HG03108 (cell line): ENCODE results near the gene FAIM2.

ENCODE experiments used
- ATAC-seq: cut with Tn5 transposase; IDR thresholded peaks from one replicate; pipeline ENCODE4 v1.9.1; 2021; ENCODE audit warnings: moderate library complexity; ENCODE audit not compliant: unreplicated experiment

The FAIM2 gene

DNA sequence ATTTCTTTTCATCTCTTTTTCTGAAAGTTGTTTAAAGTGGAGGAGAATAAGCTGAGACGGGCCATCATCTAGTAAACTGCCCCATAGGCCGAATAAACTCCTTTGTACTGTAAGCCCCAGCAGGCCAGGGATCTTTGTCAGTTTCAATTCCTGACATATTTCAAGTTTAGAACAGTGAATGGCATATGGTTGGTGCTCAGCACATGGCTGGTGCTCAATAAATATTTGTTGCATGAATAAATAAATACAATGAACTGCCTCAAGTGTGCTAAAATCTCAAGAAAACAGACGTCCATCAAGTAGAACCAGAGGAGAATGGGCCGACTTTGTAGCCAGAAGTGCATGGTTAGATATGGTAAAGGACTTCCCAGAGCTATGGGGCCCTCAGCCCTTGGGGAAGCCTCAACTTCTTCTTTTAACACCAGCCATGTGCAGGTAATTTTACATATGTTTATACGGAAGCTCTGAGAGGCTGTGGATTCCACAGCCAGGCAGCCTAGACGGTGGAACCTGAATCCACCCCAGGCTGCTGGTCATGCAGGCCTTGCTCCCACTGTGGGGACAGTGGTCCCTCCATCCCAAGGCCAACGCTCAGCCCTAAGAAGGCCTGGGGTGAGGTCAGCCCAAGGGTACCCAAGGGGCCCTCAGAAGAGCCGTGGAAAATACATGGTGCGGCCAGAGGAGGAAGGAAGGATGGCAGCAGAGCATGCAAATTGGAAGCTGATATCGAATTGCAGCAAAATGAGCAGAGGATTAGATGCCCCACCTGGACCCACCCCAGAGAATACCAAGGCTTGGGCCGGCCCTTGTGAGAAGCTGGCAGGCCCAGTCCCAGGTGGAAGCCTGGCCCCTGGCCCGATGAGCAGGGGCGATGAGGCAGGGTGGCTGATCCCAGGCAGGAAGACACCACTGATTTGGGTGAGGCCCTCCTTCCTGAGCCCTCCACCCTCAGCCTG is 38.1 kb upstream of the FAIM2 start:
- no peak for ATAC-seq

DNA sequence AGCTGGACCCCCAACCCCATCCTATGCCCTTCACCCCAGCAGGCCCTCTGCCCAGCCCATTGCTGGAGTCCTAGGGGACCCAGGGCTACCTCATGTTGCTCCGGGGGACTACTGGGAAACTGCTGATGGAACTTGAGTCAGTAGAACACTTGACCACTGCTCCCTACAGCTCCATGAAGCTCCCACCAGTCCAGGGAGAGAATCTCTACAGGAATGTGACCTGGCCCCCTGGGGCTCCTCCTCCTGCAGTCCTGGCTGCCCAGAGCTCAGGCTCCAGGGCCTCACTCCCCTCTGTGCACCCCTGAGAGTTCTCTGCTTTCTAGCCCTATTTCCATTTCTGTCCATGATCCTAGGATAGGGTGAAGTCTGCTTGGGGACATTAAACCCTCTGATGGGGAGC is 36.0 kb upstream of the FAIM2 start:
- ATAC-seq = no peak

DNA sequence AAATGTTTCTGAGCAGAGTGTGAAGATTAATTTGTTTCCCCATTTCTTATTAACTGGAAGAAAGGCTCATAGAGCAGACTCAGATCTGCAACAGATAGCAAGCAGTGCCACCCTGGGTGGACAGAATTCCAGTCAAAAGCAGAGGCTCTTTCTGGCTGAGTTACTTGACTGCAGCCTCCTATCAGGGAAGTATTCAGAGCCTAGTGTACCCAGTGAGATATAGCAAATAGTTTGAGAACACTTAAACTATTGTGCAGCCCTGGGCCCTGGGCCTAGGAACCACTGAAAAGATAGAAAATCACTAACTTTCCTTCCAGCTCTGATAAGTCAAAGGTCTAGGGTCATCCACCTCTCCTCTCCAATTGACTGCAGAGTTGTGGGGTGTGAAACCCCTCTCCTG is 35.6 kb upstream of the FAIM2 start:
- no peak for ATAC-seq

DNA sequence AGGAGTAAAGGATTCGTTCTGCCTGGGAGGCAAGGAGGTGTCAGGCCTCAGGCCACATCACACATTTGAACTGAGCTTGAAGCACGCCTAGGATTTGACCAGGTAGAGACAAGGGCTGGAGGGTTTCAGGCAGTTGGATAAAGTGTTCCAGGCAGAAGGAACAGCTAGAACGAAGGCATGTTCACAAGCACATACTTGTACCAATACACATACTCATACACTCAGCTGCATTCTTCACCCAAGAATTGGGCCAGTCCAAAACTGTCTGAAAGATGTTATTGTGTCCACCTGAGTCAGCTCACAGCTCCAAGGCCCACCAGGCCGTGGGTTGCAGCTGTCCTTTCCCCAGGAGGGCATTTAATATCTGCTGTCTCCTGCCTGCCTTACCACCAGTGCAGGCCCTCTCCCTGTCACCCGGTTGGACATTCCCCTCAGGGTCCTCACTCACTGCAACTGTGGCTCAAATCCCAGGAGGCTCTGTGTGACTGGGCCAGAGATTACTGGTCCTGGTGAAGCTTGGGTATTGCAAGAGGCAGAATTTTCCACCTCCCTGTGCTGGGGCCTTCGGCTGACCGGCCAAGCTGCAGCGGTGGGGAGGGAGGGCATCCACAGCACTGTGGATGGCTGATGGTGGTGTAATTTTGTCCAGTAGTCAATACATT is 34.1 kb upstream of the FAIM2 start:
- ATAC-seq = no peak

DNA sequence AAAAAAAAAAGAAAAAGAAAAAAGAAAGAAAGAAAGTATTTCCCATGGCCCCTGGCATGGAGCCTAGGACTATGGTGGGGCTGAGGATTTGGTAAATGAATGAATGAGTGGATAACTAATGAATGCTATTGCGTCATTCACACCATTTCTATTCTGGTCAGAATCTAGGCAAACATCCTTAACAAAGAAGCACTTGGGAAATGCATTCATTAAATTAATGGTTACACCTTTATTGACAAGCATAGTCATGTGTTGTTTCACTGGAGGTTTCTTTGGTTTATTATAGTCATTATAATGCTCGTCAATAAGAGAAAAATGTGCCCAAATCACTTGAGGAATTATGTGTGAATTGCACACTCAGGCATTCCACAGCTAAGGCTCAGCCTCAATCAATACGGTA is 33.2 kb upstream of the FAIM2 start:
- ATAC-seq = no peak

DNA sequence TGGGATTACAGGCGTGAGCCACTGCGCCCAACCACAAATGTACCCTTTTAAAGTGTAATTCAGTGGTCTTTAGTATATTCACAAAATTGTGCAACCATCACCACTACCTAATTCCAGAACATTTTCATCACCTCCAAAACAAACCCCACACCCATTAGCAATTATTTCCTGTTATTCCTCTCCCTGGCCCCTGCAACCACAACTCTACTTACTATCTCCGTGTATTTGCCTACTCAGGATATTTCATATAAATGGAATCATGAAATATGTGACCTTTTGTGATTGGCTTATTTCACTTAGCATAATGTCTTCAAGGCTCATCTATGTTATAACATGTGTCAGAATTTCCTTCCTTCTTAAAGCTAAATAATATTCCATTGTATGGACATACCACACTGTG is 30.8 kb upstream of the FAIM2 start:
- ATAC-seq = no peak

DNA sequence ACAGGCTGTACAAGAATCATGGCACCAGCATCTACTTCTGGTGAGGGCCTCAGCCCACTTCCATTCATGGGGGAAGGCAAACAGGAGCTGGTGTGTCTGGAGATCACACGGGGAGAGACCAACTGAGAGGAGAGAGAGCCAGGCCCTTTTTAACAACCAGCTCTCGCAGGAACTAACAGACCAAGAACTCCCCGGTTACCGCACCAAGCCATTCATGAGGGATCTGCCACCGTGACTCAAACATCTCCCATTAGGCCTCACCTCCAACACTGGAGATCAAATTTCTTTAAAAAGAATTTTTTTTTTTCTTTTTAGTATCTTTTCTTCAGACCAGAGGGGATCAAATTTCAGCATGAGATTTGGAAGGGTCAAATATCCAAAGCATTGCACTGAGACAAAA is 30.1 kb upstream of the FAIM2 start:
- no peak for ATAC-seq

DNA sequence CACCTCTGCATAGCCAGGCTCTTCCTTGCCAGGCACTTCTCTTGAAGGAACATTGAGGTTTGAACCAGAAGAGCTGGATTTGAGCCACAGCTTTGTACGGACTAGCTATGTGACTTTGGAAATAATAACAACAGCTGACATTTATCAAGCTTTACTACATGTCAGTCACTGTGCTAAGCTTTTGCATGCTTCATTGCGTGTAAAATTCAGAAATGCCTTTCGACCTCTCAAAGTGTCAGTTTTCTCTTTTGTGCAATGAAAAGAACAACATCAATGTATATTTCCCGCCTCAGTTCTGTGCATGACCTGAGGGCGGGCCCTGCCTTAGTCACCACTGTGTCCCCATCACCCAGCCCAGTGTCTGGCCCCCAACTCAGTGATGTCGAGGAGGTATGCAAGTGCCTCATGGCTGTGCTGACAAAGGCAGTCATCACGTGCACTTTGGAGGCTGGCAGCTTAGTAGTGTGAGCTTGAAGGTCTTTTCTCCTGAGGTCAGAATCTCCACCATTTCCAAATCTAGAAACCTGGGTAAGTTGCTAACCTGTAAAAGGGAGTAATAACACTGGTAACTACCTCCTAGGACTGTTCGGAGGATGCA is 28.9 kb upstream of the FAIM2 start:
- no peak for ATAC-seq

DNA sequence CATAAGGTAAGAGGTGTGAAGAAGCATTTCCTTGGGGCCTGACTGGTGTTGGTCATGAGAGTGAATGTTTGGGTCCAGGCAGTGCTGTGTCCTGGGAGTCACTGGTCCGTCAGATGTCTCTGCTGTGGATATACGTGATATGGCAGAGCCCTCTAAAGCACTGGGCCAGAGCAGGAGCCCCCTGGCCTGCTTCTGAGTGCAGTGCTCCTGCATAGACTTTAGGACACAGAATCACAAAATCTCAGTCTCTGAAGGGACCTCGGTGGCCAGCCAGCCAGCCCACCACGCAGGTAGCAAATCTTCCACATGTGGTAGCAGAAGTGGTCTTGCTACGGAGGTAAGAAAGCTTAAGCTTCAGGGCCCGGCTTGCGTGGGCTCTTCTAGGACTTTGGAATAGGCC is 28.3 kb upstream of the FAIM2 start:
- no peak for ATAC-seq

DNA sequence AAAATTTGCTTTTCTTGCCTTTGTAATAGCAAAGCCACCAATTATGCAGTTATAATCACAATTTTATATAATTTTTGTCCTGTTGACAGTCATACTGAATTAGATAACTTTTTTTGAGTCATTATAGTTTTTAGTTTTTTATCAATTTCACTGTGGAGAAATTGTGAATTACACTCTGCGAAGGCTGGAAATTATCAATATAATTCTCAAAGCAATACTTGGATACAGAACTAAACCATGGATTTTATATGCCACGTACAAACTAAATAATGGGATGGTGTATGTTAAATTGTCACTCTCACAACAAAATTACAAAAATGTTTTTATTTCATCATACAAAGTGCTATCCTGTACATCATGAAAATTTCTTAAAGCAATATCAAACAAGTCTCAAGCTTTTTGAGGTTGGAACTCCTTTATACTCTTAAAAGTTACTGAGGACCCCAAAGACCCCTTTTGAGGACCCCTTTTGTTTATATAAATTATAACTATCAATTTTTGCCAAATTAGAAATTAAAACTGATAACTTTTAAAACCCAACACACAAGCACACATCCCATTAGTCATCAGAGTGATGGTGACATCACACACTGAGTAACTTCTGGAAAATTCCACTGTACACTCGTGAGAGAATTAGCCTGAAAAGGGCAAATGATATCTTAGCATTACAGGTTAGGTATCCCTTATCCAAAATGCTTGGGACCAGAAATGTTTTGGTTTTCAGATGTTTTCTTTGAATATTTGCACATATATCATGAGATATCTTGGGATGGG is 27.0 kb upstream of the FAIM2 start:
- ATAC-seq = no peak

DNA sequence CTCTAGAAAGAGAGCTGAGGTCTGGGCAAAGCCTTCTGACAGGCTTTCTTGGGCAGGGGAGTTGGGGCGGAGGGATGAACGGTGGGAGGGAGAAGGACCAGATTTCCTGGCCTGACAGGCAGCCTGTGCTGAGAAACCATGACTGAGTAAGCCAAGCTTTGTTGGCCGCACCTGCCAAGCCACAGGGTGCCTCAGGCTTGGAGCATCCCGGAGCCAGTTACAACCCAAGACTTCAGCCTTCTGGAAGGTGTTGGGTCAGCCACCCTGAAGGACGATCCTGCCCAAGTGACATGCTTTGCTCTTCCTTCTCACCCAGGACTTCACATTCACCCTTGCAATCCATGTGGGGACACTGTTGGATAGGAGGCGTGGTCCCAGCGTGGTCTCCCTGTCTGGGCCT is 25.9 kb upstream of the FAIM2 start:
- ATAC-seq = no peak

DNA sequence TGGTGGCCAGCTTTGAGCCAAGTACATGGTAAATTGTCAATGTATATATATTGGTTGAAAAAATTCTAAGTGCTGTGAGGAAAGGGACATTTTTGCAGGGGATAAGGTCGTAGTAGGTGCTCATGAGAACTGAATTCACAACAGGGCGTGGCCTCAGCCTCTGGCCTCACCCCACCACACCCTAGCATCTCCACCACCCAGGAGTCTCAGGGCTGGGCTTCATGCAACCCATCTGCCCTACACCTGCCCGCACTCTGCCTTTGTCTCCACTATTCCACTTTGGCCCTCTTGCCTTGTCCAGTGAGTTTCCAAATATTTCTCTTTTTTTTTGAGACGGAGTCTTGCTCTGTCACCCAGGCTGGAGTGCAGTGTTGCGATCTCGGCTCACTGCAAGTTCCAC is 24.8 kb upstream of the FAIM2 start:
- no peak for ATAC-seq

DNA sequence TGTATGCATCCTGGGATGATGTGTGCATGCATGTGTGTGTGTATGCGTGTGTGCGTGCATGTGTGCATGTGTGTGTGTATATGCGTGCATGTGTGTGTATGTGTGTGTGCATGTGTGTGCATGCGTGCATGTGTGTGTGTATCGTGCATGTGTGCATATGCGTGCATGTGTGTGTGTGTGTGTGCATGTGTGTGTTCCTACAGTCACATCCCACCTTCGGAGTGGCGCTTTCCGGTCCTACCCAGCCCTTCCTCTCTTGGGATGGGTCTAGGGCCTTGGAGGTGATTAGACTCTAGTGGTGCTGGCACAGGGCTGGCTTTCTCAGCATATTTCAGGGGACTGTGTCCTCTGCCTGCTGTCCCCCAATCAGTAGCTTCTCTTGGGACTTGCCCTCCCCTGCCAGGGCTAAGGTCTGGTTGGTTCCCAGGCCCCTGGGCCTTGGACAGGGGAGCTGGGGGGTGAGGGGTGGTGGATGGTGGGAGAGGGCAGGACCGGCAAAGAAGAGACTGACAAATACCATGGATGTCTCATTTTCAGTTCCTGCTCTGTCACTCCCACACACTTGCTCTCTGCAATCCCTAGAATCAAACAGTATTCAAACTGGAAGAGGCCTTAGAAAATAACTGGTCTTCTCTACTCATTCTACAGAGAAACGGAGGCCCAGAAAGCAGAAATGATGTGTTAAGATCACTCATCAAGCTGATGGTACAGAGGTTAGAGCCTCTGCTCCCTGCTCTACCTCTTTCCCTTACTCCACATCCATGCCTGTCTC is 21.9 kb upstream of the FAIM2 start:
- ATAC-seq = no peak

DNA sequence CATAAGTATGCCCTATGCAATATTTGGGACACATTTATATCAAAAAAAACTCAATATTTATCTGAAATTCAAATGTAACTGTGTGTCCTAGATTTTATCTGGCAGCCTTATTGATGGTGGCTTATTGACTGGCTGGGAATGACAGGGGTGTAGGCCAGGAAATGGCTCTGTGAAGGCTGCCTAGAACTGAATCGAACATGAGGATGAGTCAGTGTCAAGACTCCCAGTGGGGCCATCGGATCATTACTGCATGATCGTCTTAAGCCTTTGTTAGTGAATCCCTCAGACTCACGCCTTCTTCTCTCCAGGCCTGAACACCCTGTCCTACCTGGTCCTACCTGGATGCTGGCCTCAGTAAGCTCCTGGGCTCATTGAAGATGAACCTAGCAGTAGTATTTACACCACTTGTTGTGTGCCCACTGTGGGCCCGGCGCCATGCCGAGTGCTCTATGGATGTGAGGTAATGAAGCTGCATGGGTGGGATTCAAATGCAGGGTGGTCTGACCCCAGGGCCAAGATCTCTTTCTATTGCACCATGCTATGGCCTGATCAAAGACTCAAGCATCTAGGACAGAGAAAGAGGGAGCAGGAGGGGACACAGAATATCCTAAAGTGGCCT is 21.0 kb upstream of the FAIM2 start:
- ATAC-seq = no peak

DNA sequence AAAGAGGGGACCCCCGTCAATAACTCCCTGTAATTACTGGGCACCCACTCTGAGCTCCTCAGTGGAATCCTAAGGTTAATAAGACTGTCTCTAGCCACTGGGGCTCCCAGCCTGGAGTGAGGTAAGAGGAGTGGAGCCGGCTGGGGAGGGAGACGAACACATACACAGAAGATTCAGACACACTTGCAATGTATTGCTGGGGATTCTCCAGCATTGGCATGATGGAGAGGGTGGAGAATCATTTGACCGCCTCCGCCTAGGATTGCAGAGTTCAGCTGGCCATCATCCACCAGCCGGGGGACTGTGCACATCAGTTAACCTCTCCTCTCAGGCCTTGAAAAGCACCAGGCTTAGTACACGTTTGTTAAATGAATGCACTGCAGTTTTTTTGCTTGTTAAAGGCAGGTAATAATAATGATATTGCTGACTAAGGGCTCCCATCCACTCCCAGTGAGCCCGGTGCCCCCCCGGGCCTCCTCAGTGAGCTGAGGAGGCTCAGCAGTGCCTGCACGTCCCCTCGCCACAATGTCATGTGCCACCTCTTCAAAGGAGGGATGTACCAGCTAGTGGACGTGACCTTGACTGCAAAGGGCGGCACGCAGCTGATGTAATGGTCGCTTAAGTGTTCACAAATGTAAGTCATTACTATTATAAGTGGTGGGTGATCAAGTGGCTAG is 20.3 kb upstream of the FAIM2 start:
- ATAC-seq = no peak

DNA sequence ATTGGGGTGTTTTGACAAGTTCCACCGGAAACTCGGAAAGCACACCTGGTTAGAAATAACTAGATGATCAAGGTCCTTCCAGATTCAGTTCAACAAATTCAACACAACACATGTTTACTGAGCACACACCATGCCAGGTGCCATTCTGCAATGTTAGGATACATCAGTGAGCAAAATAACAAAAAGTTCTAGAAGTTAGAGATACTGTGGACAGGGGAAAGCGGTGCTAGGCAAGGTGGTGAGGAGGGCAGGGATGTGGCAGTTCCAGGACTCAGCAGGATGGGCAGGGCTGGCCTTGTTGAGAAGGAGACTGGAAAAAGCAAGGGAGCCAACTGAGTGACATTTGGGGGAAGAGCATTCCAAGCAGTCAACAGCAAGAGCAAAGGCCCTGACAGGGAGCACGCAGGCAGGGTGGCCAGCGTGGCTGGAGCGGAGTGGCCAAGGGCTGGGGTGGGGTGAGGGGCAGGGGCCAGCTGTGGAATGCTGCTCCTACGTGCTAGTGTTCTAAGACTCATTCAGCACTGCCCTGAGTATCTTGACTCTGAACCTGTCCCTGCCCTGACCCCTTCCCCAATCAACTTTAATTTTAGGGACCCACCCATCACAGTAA is 19.4 kb upstream of the FAIM2 start:
- ATAC-seq = no peak

DNA sequence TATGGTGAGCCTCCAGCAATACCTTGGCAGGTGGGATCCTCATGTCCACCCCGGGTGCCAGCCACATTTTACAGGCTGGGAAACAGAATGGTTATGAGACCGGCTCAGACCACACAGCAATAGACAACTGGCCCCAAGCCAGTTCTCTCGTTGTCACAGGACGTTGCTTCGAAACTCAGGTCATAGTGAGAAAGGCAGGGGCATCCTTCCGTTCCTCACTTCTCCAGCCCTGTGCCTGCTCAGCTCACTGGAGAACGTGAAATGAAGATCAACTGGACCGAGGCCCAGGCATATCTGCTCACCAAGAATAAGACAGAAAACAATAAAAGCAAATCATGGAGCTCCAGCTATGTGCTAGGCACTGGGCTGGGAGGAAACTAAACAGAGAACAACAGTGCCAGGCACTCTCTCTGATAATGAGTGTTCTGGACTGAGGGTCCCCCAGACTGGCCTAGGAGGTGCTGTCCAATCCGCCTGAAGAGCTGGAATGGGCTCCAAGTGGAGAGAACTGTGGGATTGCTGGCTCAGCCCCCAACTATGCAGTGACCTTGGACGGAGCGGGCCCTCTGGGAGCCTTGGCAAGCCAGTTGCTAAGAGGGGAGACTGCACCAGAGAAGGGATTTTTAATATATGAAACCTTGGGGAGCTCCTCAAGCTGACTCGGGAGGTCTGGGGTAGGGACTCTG is 18.8 kb upstream of the FAIM2 start:
- no peak for ATAC-seq

DNA sequence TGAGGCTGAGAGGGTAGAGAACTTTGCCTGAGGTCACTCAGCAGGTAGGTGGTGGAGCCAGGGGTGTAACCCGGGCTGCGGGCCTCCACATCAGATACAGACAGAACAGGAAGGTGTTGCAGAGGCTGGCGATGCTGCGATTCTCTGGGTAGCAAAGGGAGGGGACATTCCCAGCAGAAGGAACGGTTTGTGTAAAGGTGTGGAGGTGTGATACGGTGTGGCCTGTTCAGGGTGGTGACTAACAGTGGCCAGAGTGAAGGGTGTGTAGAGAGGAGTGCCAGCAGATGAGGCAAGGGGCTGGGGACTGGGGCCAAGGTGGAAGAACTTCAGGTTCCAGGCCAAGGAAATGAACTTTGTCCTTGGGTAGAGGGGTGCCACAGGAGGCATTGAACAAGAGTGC is 18.2 kb upstream of the FAIM2 start:
- no peak for ATAC-seq

DNA sequence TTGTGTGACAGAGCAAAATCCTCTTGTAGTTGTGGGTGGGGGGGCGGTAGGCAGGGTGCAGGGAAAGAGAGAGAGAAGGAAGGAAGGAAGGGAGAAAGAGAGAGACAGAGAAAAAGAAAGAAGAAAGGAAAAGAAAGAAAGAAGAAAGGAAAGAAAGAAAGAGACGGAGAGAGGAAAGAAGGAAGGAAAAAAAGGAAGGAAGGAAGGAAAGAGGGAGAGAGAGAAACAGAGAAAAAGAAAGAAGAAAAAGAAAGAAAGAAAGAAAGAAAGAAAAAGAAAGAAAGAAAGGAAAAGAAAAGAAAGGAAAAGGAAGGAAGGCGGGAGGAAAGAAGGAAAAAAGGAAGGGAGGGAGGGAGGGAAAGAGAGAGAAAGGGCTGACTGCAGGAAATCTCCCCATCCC is 17.6 kb upstream of the FAIM2 start:
- ATAC-seq = no peak
